ENCODE measurements around the gene STX17.

GRCh38 chr9:99980598-99980997 lies 74.1 kb downstream of the STX17 start:
- no peak for TF ChIP-seq CTCF (IDR thresholded peaks at IDR 0.05)
- TF ChIP-seq POLR2AphosphoS5 (IDR thresholded peaks at IDR 0.05) = no peak

Measured in gastroesophageal sphincter (tissue), 3 donors.